NCI-H2107 (cell line): ENCODE results near the gene PRKAG2.

ENCODE experiments used
- DNase-seq: peaks from one replicate; lab custom pipeline; 2025; lab: John Stamatoyannopoulos, UW

PRKAG2 gene

DNA sequence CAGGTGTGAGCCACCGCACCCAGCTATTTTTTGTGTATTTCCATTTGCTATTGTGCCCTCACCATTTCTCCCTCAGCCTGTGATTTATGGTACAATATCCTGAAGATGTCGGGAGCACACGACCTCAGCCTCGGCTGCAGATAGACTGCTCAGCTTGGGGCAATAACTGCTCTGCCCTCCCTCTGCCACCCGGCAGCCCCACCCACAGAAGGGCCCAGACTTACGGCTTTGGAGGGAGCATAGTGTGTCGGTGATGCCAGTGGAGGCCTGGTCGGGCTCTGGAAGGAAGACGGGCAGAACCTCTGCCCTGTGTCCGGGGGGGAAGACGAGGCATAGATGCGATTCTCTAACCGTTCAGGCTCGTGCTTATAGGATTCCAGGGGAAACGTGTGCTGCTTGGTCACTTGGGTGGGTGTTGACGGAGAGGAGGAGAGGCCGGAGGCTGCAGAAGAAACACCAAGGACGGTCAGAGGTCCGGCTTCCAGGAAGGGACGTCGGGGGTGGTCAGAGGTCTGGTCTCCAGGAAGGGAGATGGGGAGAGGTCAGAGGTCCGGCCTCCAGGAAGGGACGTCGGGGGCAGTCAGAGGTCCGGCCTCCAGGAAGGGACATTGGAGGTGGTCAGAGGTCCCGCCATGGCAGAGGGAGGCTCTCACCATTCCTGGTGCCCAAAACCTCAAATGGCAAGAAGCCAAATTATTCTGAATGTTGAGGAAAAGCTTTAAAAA lies 201.6 kb downstream of the PRKAG2 start:
- DNase-seq: no peak

DNA sequence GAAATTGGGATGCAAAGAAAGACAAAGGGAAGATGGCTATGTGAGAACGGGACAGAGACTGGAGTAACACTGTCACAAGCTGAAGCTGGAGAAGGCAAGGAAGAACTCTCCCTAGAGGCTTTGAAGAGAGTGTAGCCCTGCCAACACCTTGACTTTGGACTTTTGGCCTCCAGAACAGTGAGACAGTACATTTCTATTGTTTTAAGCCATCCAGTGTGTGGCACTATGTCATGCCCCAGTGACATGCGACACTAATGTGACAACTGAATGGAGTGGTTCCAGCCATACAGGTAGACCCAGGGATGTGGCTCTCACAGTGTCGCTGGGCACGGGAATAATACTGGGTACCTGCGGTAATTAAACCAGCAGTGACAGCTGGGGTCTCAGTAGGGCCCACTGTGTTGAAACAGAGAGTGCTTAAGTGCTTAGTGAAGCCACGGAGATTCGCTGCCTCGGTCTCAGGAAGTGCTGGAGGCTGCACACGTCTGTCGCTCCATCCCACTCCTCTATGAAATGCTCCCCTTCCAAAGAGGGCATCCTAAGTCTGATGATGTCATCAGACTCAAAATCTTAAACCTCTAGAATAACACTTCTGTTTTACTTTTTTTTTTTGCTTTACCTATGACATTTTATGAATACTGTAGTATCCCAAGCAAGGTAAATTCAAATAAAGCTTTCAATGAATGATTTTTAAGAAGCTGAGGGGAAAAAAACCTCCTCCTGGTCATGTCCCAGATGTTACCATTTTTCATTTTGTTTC lies 202.6 kb downstream of the PRKAG2 start:
- DNase-seq: no peak

DNA sequence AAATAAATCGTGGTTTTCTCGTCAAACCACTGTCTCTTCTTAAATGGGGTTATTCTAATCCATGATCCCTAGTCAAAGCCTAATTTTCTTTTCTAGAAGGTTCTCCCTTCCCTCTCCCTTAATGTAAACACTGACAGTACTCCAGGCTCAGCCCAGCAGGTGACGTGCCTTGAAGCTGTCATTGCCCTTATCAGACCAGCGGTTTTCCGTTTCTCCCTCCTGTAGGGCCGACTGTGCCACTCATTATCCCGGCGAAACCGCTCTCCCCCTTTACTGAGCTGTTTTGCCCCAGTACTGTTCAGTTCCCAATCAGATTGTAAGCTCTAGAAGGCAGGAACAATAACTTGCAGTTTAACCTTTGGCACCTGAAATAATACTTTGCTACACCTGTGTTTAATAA lies 203.7 kb downstream of the PRKAG2 start:
- DNase-seq: no peak

DNA sequence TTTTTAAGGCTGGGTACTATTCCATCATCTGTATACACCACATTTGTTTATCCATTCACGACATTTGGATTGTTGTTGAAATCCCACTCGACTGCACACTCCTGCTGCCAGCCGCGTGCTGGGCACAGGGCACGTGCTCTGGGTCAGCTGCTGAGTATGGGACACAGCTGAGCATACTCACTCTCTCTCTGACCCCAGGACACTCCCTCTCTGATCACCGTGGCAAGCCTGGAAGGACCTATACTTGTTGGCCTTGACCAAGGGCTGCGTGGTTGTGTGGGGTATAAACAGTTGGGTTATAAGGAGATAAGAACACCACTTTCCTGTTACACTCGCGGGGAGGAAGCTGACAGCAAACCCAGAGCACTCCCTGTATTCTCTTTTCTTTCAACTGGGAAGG lies 204.2 kb downstream of the PRKAG2 start:
- DNase-seq: no peak

DNA sequence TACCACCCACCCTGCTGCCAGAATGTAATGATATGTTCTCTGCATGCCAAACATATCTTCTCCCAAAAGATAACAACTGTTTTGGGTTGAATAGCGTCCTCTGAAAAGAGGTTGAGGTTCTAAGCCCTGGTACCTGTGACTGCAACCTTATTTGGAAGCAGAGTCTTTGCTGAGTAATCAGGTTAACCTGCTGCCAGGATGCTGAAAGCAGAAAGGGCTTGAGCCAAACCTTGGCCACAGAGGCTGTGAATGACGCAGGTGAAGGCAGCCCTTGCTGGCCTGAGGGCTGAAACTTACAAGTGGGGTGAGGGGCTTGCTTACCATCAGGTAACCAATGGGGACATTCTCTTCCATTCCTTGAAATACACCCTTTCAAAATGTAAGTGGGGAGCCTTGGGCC lies 205.4 kb downstream of the PRKAG2 start:
- DNase-seq: no peak

DNA sequence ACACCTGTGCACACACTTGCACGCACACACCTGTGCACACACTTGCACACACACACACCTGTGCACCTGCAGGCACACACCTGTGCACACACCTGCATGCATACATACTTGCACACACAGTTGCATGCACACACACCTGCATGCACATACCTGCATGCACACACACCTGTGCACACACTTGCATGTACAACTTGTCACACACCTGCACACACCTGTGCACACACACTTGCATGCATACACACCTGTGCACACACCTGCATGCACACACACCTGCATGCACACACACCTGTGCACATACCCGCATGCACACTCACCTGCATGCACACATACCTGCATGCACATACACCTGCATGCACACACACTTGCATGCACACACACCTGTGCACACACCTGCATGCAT lies 207.2 kb downstream of the PRKAG2 start:
- DNase-seq: no peak

DNA sequence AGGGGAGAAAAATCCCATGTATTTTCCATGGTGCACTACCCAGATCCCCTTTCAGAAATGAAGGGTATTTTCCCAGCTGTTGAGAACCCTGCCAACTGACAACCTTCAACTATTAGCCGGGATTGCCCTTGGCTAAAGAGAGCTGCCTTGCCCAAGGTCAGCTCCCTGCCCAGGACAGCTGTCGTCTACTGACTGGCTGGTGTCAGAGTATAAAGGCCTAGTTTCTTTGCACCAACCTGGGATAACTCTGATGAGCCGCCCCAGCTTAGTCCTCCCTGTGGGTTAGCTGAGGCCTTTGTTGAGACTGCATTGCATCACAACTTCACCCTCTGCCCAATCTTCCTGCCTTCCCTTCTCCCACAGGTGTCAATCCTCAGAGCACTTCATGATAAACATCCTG lies 210.0 kb downstream of the PRKAG2 start:
- no peak for DNase-seq

DNA sequence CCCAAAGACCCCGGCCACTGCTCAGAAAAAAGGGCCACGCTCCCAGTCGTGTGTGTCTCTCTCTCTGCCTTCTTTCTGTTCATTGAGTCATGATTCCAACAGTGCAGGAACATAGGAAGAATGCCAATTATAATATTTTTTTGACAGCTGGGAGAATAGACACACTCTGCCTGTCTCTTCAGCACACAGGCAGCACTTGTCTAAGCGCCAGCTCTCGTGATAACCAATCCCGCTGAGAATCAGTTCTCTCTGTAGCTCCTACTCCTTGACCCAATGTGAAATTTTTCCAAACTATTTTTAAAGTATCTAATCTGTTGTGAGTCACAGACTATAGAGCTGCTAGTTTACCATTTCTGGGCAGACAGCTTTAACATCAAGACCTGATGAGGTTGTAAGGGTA lies 211.5 kb downstream of the PRKAG2 start:
- DNase-seq: no peak

DNA sequence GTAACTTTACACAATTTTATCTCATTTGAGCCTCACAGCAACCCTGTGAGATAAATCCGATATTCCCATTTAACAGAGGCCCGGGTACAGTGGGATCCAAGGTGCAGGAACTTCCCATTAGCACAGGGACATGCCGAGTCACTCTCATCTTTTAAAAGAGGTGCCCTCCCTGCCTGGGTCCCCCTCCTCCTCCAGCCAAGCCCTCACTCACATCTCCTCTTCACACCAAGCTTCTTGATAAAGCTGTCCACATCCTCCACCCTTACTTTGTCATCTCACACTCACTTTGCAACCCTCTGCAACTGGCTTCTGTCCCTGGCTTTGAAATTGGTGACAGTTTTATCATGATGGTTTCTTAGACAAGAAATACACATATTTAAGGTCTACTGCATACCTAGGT lies 212.6 kb downstream of the PRKAG2 start:
- DNase-seq: no peak

DNA sequence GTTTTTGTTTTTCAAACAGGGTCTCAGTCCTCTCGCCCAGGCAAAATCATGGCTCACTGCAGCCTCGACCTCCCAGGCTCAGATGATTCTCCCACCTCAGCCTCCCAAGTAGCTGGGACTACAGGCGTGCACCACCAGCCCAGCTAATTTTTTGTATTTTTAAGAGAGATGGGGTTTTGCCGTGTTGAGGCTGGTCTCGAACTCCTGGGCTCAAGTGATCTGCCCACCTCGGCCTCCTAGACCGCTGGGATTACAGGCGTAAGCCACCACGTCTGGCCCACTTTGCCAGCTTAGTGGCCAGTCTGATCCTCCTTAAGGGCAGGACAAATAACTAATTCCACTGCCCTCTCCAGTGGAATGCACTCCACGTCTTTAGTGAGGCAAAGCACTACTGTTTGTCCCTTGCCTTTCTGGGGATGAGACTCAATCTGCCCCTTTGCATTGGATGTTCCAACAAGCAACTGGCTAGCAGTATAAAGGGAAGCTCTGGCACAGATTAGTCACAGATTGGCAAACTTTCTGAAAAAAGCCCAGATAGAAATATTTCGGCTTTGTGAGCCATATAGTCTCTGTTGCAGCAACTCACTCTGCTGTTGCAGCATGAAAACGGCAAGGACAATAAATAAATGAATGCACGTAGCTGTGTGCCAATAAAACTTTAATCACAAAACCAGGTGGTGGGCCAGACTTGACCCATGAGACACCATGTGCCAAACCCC lies 213.4 kb downstream of the PRKAG2 start:
- DNase-seq: no peak

DNA sequence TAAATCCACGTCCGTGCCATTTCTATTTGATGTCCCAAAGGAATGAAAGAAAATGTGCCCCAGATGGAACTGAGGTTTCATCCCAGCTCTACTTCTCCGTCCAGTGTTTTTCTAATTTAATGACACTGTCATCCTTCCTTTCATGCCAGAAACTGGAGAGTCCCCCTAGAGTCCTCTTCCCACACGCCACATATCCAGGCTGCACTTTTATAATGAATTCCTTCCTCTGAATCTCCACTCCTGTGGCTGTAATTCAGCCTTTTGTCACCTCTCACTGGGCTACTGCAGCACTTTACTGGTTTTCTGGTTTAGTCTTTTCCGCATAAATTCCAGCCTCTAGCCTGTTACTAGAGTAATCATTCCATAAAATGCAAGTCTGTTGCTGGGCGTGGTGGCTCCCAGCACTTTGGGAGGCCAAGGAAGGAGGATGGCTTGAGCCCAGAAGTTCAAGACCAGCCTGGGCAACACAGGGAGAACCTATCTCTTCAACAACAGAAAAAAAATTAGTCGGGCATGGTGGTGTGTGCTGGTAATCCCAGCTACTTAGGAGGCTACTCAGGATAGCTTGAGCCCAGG lies 214.6 kb downstream of the PRKAG2 start:
- no peak for DNase-seq

DNA sequence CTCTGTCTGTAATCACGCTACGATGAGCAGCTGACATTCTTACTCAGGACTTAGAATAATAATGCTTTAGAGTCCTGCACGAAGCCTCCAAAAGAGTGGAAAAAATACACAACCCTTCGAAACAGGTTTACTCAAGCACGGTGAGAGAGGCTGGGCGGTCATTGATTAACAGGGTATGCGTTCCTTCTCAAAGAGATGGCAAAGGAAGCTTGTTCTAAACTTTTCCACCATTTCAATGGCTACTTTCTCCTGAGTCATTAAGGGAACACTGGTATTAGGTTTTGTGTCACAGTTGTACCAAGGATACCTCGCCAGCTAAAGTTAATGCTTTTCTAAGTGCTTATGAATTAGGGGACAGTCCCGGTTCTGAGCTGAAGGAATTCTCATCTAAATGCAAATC lies 215.3 kb downstream of the PRKAG2 start:
- no peak for DNase-seq

DNA sequence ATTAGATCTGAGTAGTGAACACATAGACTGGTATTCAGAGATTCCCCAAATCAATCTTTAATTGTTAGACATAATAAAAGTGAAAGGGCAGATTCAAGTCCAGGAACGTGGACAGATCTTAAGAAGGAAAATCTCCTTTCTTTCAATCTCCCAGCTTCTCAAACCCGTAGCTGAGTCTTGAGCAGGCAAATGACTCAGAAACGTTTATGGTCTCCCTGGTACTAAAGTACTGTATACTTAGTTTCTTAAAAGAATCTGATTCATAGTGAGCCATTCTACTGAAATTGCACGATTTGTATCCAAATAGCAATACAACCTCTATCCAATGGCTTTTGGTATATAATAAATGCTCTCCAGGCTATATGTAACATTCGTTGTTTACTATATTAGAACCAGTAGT lies 216.8 kb downstream of the PRKAG2 start:
- DNase-seq: no peak

DNA sequence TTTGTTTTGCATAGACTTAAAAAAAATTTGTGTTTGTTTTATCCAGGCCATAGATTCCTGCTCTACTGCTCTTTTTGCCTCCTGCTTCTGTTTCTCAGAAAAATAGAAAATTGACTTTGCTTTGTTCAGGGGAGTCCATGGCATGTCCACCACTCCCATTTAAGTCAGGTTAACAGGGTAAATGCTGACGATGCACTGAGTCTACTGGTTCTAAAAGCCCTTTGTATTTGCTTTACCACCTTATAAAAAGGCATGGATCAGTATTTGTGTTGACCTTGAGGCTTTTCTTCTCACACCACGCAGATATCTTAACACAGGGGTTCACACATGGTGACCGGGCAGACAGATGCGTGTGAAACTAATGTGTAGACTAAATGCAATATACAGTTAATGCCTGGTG lies 217.7 kb downstream of the PRKAG2 start:
- no peak for DNase-seq

DNA sequence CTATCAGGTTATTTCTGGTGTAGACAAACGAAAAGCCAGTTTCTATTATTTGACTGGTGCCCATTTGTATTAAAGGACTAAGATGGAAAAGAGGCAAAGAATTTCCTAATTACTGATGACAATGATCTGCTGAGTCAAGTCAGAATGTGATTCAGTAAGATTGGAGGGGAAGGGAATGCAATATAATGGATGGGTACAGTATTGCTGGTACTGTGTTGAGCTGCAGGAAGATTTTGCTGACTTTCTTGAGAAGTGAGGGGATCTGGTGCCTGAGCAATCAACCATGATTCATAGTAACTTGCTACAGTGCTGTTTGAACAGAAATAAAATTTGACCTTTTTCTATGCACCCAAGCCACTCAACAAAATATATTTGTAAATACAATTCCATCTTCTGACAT lies 218.1 kb downstream of the PRKAG2 start:
- no peak for DNase-seq

DNA sequence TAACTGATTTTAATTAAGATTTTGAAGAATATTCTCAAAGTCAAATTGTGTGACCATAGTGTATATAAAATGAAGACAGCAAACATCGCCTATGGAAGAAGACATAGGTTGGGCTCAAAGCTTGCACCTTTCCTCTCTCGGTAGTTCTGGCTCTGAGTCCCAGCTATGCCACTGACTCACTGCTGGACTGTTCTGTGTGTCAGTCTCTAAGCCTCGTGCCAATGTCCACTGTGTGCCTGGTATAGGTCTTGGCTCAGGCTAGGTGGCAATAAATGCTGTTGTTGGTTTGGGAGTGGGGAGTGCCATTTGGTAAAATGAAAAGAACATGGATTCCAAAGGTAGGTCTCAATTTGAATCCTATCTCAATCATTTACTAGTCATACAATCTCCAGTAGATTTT lies 219.7 kb downstream of the PRKAG2 start:
- no peak for DNase-seq

DNA sequence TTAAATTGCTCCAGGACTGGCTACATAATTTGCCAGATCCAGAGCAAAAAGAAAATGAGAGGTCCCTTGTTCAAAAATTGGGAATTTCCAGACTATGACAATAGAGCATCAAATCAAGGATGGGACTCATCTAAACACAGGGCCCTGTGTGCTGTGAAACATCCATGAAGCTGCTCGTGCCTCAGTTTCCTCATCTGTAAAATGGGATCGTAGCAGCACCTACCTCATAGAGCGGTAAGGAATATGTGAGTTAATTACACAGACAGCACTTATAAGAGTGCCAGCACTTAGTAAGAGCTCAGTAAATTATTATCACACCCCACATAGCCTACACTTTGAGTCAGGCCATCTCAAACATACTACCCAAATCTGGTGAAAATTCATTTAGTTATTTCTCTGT lies 221.4 kb downstream of the PRKAG2 start:
- DNase-seq: no peak

DNA sequence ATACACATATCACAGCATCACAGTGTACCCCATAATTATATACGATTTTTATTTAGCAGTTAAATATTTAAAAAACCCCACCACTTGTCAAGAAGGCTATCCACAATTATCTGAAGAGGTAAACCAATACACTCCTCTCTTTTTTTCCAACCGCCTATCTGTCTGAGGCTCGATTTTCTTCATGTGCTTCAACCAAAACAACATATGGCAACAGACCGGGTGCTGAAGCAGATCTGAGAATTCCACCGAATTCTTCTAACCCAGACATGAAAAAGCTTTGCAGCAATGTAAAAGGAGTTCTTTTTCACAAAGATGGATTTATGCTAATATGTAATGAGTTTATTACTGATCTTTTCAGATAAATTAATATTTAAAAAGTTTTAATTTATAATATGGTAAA lies 224.8 kb downstream of the PRKAG2 start:
- DNase-seq: no peak

DNA sequence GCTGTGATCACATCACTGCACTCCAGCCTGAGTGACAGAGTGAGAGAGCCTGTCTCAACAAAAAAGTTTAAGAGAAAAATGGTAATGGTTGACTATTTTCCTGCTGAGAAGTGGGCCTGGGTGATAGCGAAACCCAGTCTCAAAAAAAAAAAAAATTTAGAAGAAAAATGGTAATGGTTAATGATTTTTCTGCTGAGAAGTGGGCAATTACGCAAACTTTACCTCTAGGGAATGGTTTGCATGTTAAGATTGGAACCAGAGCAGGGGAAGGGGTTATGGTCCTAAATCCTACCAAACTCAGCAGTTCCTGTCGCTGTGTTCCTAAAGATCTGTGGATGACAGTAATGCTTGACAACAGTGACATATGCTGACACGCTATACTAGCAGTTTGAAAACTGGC lies 226.8 kb downstream of the PRKAG2 start:
- no peak for DNase-seq

DNA sequence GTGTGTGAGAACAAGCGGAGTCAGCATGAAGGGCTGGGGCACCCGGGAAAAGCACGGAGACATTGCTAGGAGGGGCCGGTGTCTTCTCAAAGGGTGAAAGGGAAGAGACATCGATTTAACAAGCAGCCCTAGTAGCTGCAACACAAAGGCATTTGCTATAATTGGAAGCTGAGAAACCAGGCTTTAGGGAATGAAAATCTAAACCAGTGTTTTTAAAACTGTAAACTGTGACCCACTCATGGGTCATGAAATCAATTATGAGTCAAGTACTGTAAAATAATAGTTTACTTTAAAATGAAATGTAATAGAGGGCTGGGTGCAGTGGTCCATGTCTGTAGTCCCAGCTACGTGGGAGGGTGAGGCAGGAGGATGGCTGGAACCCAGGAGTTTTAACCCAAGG lies 228.5 kb downstream of the PRKAG2 start:
- no peak for DNase-seq

DNA sequence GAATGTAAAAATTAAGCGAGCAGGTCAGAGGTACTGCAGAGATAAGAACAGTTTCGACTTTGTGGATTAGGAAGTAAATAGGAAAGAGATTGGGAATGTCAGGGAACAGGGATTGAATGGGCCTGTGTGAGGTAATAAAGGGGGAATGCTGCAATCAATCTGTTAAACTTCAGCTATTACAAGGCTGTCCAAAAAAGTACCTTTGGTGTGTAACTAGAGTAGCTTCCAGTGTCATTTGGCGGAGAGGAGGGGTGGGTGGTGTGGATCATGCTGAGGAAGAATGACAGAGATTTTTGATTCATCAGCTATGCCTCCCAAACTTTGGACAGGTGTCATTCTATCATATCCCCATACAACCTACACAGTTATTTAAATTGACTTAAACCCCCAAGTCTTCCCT lies 229.0 kb downstream of the PRKAG2 start:
- no peak for DNase-seq

DNA sequence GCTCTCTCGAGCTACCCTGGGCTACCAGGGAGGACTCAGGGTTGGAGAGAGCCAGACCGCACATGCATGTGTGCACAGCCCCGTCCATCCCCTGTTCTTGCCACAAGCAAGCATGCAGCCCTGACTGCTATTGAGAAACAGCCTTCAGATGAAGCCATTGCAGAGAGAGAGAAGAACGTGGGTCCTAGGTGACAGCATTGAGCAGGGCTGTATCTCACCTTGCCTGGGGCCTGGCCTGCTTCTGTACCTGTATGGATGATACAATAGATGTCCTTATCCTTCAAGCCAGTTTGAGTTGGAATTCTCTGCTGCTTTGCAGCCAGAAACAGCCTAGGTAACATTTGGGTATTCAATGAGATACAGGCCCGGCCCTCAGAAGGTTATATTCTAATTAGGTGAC lies 229.9 kb downstream of the PRKAG2 start:
- DNase-seq: no peak

DNA sequence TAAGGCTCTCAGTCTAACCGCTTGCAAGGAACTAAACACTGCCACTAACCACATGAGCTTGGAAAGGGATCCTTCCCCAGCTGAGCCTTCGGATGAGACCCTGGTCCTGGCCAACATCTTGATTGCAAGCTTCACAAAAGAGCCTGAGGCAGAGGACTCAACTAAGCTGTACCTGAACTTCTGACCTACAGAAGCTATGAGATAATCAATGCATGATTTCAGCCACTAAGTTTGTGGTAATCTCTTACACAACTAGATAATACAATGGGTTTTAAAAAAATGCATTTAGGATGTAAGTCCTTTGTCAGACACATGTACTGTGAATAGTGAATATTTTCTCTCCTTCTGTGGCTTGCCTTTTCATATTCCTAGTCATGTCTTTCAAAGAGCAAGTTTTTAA lies 231.6 kb downstream of the PRKAG2 start:
- DNase-seq: no peak
